HepG2 (cell line): ENCODE data around the gene UBXN1. TPM values are rescaled to one million over a fixed set of nuclear protein-coding genes. Genes with fewer than 3 reads are reported as not detected.

Experiments used
- BORCS8-MEF2B ChIP-seq: sonication (generic); formaldehyde crosslinking; IDR thresholded peaks from 2 replicates; pipeline ENCODE4 v1.8.0; 2022; ENCODE audit warnings: mild to moderate bottlenecking, missing genetic modification reagents
- BRCA1 ChIP-seq: sonication (generic); formaldehyde crosslinking; IDR thresholded peaks from 2 replicates; pipeline ENCODE4 v1.4.0; 2020; ENCODE audit warnings: missing genetic modification reagents
- CEBPB ChIP-seq: IDR thresholded peaks from 2 replicates; pipeline ENCODE4 v1.6.1; 2011; ENCODE audit warnings: low read depth, low read length, improper control_type of control experiment, borderline replicate concordance
- HMG20A ChIP-seq: IDR thresholded peaks from 2 replicates; pipeline ENCODE4 v1.6.1; 2016; ENCODE audit warnings: borderline replicate concordance
- KLF16 ChIP-seq, 2 experiments: sonication (generic) in 1 of 2; formaldehyde crosslinking in 1 of 2; IDR thresholded peaks; 2 replicates each; pipeline versions ENCODE4 v1.6.1 to v1.8.0; 2016 to 2023; ENCODE audit warnings: missing genetic modification reagents in 2 of 2, missing compliant biosample characterization in 1 of 2
- MTERF4 ChIP-seq: sonication (generic); formaldehyde crosslinking; IDR thresholded peaks from 2 replicates; pipeline ENCODE4 v1.8.0; 2023; ENCODE audit warnings: mild to moderate bottlenecking, missing genetic modification reagents
- PAWR ChIP-seq: sonication (generic); formaldehyde crosslinking; IDR thresholded peaks from 2 replicates; pipeline ENCODE4 v1.4.0; 2020; ENCODE audit warnings: missing genetic modification reagents, mild to moderate bottlenecking, borderline replicate concordance
- RORA ChIP-seq: sonication (generic); formaldehyde crosslinking; IDR thresholded peaks from 2 replicates; pipeline ENCODE4 v1.5.0; 2020; ENCODE audit warnings: mild to moderate bottlenecking, missing genetic modification reagents, moderate library complexity
- SP2 ChIP-seq: sonication (generic); formaldehyde crosslinking; IDR thresholded peaks from 2 replicates; pipeline ENCODE4 v1.5.1; 2020; ENCODE audit warnings: mild to moderate bottlenecking, missing genetic modification reagents
- SP4 ChIP-seq: sonication (generic); formaldehyde crosslinking; IDR thresholded peaks from 2 replicates; pipeline ENCODE4 v1.8.1; 2023; ENCODE audit warnings: mild to moderate bottlenecking, missing genetic modification reagents
- ZHX2 ChIP-seq, 2 experiments: sonication (generic) in 1 of 2; formaldehyde crosslinking in 1 of 2; IDR thresholded peaks; 2 replicates each; pipeline versions ENCODE4 v1.6.1 to v1.9.0; 2014 to 2022; ENCODE audit warnings: antibody characterized with exemption in 1 of 2, borderline replicate concordance in 1 of 2, inconsistent platforms in 1 of 2, low read depth in 1 of 2, missing genetic modification reagents in 1 of 2
- ZNF317 ChIP-seq: sonication (generic); formaldehyde crosslinking; IDR thresholded peaks from 2 replicates; pipeline ENCODE4 v1.5.0; 2020; ENCODE audit warnings: mild to moderate bottlenecking, missing genetic modification reagents
- ZNF383 ChIP-seq: sonication (generic); formaldehyde crosslinking; IDR thresholded peaks from 2 replicates; pipeline ENCODE4 v1.4.0; 2020; ENCODE audit warnings: missing genetic modification reagents, mild to moderate bottlenecking, borderline replicate concordance
- polyA plus RNA-seq, 8 experiments: library from polyadenylated mRNA; depleted of rRNA in 3 of 8; stranded (reverse) in 7 of 8; unstranded in 1 of 8; fragments of >200 nt; fragmentation: Illumina TruSeq in 4 of 8; extraction: Trizol in 4 of 8; gene quantifications; 2 replicates each; pipeline versions ENCODE4 v1.2.1 to v1.2.3, GENCODE V29; 2011 to 2016; ENCODE audit warnings: low read depth in 4 of 8, missing spikeins in 1 of 8, mixed read lengths in 1 of 8; ENCODE audit not compliant: insufficient read depth in 1 of 8
- total RNA-seq, 5 experiments: library from RNA; depleted of rRNA; stranded (reverse); fragments of >200 nt; fragmentation: Illumina TruSeq; extraction: Trizol; gene quantifications; 2 replicates each; pipeline ENCODE4 v1.2.3, GENCODE V29; 2016; ENCODE audit warnings: low read depth in 1 of 5
- TF ChIP-seq, protein P1 (sequence below): sonication (generic); formaldehyde crosslinking; IDR thresholded peaks from 2 replicates; pipeline ENCODE4 v1.8.1; 2023; ENCODE audit warnings: mild to moderate bottlenecking, inconsistent platforms, moderate library complexity, missing genetic modification reagents, borderline replicate concordance
- TF ChIP-seq, protein P2 (sequence below): sonication (generic); formaldehyde crosslinking; IDR thresholded peaks from 2 replicates; pipeline ENCODE4 v1.5.0; 2020; ENCODE audit warnings: mild to moderate bottlenecking, missing genetic modification reagents

The UBXN1 gene
- total and polyA plus RNA-seq, 2 of the 13 experiments (the other 11 are each of a cell fraction or from before 2014, with no cell fraction given) = 47.5 to 52.4 TPM

DNA sequence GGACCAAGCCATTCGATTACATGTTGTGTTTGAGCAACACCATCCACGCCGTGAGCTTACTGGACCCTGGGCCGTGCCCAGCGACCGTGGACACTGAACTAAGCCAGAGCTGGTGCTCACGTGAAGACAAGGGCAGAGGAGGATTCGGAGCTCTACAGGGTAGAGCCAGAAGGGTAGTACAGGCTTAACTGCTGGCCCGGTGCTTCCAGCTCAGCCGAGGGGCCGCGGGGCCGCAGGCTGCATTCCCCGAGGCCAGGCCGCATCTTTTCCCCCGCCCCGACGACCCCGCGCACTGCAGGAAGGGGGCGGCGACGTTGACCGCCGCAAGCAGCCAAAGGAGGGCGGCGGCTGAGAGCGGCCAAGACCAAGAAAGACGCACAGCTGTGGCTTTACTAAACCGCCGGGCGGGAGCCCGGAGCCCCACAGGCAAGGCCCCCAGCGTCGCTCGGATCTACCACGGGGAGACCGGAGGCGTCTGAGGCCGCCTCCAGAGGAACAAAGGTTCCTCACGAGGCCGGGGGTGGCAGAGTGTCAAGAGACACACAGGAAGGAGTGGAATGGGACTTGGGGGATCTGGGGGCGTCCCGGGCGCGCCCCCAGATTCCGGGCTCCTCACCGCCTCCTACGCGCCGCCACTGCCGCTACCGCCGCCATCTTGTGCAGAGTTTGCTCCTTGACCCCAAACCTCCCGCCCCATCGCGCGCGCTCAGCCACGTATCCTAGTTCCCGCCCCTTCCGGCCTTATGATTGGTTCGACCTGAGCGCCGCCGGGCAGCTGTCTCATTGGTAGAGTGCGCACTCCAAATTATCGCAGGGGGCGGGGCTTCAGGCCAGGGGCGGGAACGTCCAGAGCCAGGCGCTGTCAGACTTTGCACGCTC is 32.7 kb downstream of the UBXN1 start, which contains the start of gene GANAB (continued):
- TF ChIP-seq, protein P1, sequence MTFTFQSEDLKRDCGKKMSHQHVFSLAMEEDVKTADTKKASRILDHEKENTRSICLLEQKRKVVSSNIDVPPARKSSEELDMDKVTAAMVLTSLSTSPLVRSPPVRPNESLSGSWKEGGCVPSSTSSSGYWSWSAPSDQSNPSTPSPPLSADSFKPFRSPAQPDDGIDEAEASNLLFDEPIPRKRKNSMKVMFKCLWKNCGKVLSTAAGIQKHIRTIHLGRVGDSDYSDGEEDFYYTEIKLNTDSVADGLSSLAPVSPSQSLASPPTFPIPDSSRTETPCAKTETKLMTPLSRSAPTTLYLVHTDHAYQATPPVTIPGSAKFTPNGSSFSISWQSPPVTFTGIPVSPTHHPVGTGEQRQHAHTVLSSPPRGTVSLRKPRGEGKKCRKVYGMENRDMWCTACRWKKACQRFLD = no peak; the same call in 1 of the 2 replicates
- TF ChIP-seq CEBPB (no peak), ZNF317 (CRISPR knock-in tag) (peak; percentile 61; the same call in 1 of the 2 replicates), MTERF4 (CRISPR knock-in tag) (no peak), BRCA1 (no peak), SP2 (peak; percentile 89), RORA (CRISPR knock-in tag) (no peak), BORCS8-MEF2B (CRISPR knock-in tag) (peak; percentile 75; the same call in 1 of the 2 replicates), SP4 (CRISPR knock-in tag) (peak; percentile 87), KLF16 (CRISPR knock-in tag; IDR thresholded peaks at IDR 0.05) (peak in 1 of 2 experiments; percentile 89; a peak in 2 of 4 replicates), ZNF383 (CRISPR knock-in tag) (no peak), HMG20A (CRISPR knock-in tag) (no peak), ZHX2 (IDR thresholded peaks at IDR 0.05; ENCODE audit: low read depth) (peak; percentile 59; the same call in 1 of the 2 replicates), ZHX2 (CRISPR knock-in tag; IDR thresholded peaks at IDR 0.05; ENCODE audit: borderline replicate concordance) (no peak), PAWR (CRISPR knock-in tag) (no peak)
- TF ChIP-seq, protein P2, sequence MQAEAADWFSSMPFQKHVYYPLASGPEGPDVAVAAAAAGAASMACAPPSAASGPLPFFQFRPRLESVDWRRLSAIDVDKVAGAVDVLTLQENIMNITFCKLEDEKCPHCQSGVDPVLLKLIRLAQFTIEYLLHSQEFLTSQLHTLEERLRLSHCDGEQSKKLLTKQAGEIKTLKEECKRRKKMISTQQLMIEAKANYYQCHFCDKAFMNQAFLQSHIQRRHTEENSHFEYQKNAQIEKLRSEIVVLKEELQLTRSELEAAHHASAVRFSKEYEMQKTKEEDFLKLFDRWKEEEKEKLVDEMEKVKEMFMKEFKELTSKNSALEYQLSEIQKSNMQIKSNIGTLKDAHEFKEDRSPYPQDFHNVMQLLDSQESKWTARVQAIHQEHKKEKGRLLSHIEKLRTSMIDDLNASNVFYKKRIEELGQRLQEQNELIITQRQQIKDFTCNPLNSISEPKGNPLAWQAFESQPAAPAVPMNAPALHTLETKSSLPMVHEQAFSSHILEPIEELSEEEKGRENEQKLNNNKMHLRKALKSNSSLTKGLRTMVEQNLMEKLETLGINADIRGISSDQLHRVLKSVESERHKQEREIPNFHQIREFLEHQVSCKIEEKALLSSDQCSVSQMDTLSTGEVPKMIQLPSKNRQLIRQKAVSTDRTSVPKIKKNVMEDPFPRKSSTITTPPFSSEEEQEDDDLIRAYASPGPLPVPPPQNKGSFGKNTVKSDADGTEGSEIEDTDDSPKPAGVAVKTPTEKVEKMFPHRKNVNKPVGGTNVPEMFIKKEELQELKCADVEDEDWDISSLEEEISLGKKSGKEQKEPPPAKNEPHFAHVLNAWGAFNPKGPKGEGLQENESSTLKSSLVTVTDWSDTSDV (CRISPR knock-in tag) = no peak
